GM18861 (cell line): ENCODE data around the gene SMIM44.

Experiments
- ATAC-seq: cut with Tn5 transposase; IDR thresholded peaks from one replicate; pipeline ENCODE4 v1.9.1; 2021; ENCODE audit not compliant: unreplicated experiment

Gene SMIM44

GRCh38 chr19:3441986-3442329 is 41.3 kb downstream of the SMIM44 start:
- ATAC-seq: no peak

- no peak for ATAC-seq
Measured at GRCh38 chr19:3441089-3441985, 41.9 kb downstream of the SMIM44 start.

GRCh38 chr19:3440082-3440481 is 43.2 kb downstream of the SMIM44 start:
- no peak for ATAC-seq

GRCh38 chr19:3434630-3435553 is 48.3 kb downstream of the SMIM44 start:
- peak; percentile 79 for ATAC-seq

DNA sequence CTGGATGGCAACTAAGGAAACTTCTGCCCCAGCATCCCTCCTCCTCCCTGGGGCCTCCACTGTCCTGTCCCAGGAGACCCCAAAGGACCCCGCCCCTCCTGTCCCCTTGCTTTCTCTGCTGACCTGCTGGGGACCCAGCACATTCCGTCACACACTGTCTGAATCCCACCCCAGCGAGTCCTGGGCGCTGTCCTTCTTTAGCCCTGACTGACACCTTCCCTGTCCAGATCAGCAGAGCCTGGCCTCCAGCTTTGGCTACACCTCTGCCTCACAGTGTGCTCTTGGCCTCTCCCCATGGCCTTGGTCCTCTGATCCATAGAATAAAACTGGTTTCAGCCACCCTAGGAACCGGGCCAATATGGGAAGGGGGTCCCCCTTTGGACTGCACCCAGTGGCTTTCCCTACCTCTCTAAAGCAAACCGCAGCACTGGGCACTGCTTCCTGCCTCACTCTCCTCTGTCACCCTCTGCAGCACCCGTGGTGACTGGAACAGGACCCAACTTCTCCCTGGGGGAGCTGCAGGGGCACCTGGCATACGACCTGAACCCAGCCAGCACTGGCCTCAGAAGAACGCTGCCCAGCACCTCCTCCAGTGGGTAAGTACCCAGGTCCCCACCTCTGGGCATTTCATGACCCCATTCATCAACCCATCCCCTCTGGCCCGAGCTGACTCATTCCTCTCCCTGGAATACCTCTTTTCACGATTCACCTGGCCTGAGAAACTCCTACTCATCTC is 49.3 kb downstream of the SMIM44 start:
- ATAC-seq: no peak

GRCh38 chr19:3433313-3433712 is 49.9 kb downstream of the SMIM44 start:
- no peak for ATAC-seq
